ENCODE data around the gene FAM177A1. TPM values are rescaled to one million over a fixed set of nuclear protein-coding genes. Genes with fewer than 3 reads are reported as not detected.

Gene FAM177A1
- total and polyA plus RNA-seq, 9 of the 15 experiments (the other 6 are each of a cell fraction or from before 2014, with no cell fraction given), result 7.7 to 36.2 (median 29.9) TPM

DNA sequence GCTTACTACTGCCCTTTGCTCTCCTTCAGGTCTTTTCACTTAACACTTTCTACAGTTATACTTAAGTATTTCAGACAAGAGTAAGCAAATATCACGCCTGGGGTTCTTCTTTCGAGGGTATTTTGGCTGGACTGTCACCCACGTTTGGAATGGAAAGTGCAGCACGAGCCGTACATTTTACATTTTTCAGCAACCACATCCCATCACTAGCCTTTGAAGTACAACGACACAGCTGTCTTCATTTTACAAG lies 349 bp upstream of the FAM177A1 start:
- Histone ChIP-seq H3K27me3 (ENCODE audit: control insufficient read depth in 2 of 2, insufficient read depth in 2 of 2, low read length in 2 of 2) (no peaks in the 10 kb centered on the region), H3K9me3 (replicated peaks; ENCODE audit: control insufficient read depth, insufficient read depth, low read depth, low read length) (no peaks in the 10 kb centered on the region), H3K4me1 (replicated peaks in 1 of 2; ENCODE audit: control insufficient read depth in 2 of 2, insufficient read depth in 2 of 2, low read length in 2 of 2) (peaks cover 9 to 12% of the 10 kb centered on the region in 2 experiments; a peak in 3 of 5 replicates), H3K79me2 (ENCODE audit: control insufficient read depth, insufficient read depth, low read length) (peaks cover 41% of the 10 kb centered on the region), H3K4me2 (ENCODE audit: insufficient read depth, low read length) (peak overlapping the region; percentile 87), H2AFZ (ENCODE audit: low read depth, low read length) (peak overlapping the region; percentile 89), H3K4me3 (peak overlapping the region; percentile 69), H3K36me3 (ENCODE audit: control insufficient read depth, insufficient read depth, low read length) (0 out of 3 replicates have a peak, but pooled peaks cover 5% of the 10 kb centered on the region), H3K9me1 (ENCODE audit: control insufficient read depth, insufficient read depth, low read length) (no peaks in the 10 kb centered on the region), H3K27ac (ENCODE audit: extremely low read depth, low read depth, low read length) (peak overlapping the region; percentile 81), H3K9ac (ENCODE audit: insufficient read depth in 1 of 2, low read depth in 2 of 2, low read length in 2 of 2) (peak overlapping the region; percentile 78 to 93), H4K20me1 (replicated peaks; ENCODE audit: control insufficient read depth, insufficient read depth, low read length) (no peaks in the 10 kb centered on the region)
- 0% methylated on average over 6 of the region's 6 CpGs for WGBS (ENCODE audit: insufficient coverage, low coverage, missing lambda C conversion rate)
- ATAC-seq, result no peak
- POLR2A ChIA-PET, result interaction anchor here (1.5 kb wide), 1 partner anchor 9 kb away, joined by 6 read pairs; no protein-coding TSS in a partner anchor
- DNase-seq (ENCODE audit: extremely low read depth in 1 of 4, low spot score in 3 of 4), result no peak
- in situ Hi-C loops (cut with MboI) (no loop called here), intact Hi-C loops (cut with micrococcal nuclease) (loop anchor here (1.0 to 10.0 kb wide), 4 partner anchors 63 to 359 kb away; partner anchors contain the start of genes NFKBIA, PRORP and SRP54)
- BruUV-seq (replicated peaks), result no TSS peak
- CTCF ChIA-PET (ENCODE audit: low intra/inter-chr PET ratio), result no interaction called here
- FAIRE-seq, result no peak
- TF ChIP-seq JUND (IDR thresholded peaks at IDR 0.05; ENCODE audit: borderline replicate concordance, low read depth, low read length) (no peak), JUND (tag; IDR thresholded peaks at IDR 0.05; ENCODE audit: borderline replicate concordance, low read depth, low read length) (no peak; the same call in 2 of the 3 replicates), FOSL1 (tag; conservative IDR thresholded peaks at IDR 0.05) (no peak), RFX5 (IDR thresholded peaks at IDR 0.05; ENCODE audit: low read depth, low read length) (no peak), ZNF133 (CRISPR knock-in tag; IDR thresholded peaks at IDR 0.05) (no peak)
- TF ChIP-seq, protein P1, sequence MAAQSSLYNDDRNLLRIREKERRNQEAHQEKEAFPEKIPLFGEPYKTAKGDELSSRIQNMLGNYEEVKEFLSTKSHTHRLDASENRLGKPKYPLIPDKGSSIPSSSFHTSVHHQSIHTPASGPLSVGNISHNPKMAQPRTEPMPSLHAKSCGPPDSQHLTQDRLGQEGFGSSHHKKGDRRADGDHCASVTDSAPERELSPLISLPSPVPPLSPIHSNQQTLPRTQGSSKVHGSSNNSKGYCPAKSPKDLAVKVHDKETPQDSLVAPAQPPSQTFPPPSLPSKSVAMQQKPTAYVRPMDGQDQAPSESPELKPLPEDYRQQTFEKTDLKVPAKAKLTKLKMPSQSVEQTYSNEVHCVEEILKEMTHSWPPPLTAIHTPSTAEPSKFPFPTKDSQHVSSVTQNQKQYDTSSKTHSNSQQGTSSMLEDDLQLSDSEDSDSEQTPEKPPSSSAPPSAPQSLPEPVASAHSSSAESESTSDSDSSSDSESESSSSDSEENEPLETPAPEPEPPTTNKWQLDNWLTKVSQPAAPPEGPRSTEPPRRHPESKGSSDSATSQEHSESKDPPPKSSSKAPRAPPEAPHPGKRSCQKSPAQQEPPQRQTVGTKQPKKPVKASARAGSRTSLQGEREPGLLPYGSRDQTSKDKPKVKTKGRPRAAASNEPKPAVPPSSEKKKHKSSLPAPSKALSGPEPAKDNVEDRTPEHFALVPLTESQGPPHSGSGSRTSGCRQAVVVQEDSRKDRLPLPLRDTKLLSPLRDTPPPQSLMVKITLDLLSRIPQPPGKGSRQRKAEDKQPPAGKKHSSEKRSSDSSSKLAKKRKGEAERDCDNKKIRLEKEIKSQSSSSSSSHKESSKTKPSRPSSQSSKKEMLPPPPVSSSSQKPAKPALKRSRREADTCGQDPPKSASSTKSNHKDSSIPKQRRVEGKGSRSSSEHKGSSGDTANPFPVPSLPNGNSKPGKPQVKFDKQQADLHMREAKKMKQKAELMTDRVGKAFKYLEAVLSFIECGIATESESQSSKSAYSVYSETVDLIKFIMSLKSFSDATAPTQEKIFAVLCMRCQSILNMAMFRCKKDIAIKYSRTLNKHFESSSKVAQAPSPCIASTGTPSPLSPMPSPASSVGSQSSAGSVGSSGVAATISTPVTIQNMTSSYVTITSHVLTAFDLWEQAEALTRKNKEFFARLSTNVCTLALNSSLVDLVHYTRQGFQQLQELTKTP (IDR thresholded peaks at IDR 0.05; ENCODE audit: low read depth in 1 of 2, partially characterized antibody in 2 of 2), result peak in 1 of 2 experiments; percentile 35
- TF ChIP-seq, protein P2, sequence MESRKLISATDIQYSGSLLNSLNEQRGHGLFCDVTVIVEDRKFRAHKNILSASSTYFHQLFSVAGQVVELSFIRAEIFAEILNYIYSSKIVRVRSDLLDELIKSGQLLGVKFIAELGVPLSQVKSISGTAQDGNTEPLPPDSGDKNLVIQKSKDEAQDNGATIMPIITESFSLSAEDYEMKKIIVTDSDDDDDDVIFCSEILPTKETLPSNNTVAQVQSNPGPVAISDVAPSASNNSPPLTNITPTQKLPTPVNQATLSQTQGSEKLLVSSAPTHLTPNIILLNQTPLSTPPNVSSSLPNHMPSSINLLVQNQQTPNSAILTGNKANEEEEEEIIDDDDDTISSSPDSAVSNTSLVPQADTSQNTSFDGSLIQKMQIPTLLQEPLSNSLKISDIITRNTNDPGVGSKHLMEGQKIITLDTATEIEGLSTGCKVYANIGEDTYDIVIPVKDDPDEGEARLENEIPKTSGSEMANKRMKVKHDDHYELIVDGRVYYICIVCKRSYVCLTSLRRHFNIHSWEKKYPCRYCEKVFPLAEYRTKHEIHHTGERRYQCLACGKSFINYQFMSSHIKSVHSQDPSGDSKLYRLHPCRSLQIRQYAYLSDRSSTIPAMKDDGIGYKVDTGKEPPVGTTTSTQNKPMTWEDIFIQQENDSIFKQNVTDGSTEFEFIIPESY (CRISPR knock-in tag; IDR thresholded peaks at IDR 0.05), result no peak

All from K562 (cell line).